Activated CD4-positive, alpha-beta T cell treated with anti-CD3 and anti-CD28 coated beads, Interleukin-10, Interleukin-2, amounts not matched to agents 100 ng/mL and 50 ng/mL, durations not matched to agents 16 hours and 8 hours (primary cell): ENCODE data around the gene UBE2S.

Experiments used
- DNase-seq: peaks from one replicate; pipeline ENCODE4 v3.0.0-alpha.2; 2020

UBE2S gene

GRCh38 chr19:55382013-55382412 is 25.6 kb downstream of the UBE2S start:
- DNase-seq = no peak

GRCh38 chr19:55379174-55379573 is 28.4 kb downstream of the UBE2S start:
- DNase-seq = no peak

GRCh38 chr19:55377356-55378131 is 30.0 kb downstream of the UBE2S start:
- no peak for DNase-seq

GRCh38 chr19:55376241-55376933 is 31.2 kb downstream of the UBE2S start, which contains the start of gene TMEM190:
TMEM190 (plus strand) TSS chr19:55376826; CDS start chr19:55376854, 28 bp downstream.
- no peak for DNase-seq

GRCh38 chr19:55373993-55374757 is 33.4 kb downstream of the UBE2S start:
- no peak for DNase-seq

- DNase-seq = no peak
Measured at GRCh38 chr19:55373306-55373992, 34.1 kb downstream of the UBE2S start.

GRCh38 chr19:55372316-55373081 is 35.1 kb downstream of the UBE2S start:
- no peak for DNase-seq

GRCh38 chr19:55370305-55370988 is 37.1 kb downstream of the UBE2S start, which contains the start of gene IL11:
IL11 (minus strand) TSS chr19:55370463; CDS start chr19:55370310, 153 bp downstream.
- DNase-seq = no peak

GRCh38 chr19:55369653-55370304 is 37.8 kb downstream of the UBE2S start:
- DNase-seq = no peak

GRCh38 chr19:55368701-55369563 is 38.7 kb downstream of the UBE2S start:
- no peak for DNase-seq

GRCh38 chr19:55368106-55368505 is 39.5 kb downstream of the UBE2S start:
- DNase-seq = no peak

- no peak for DNase-seq
Measured at GRCh38 chr19:55366790-55367189, 40.8 kb downstream of the UBE2S start.

- no peak for DNase-seq
Measured at GRCh38 chr19:55365964-55366363, 41.6 kb downstream of the UBE2S start.

- DNase-seq = no peak
Measured at GRCh38 chr19:55365245-55365644, 42.3 kb downstream of the UBE2S start.

- no peak for DNase-seq
Measured at GRCh38 chr19:55362990-55363716, 44.4 kb downstream of the UBE2S start, which contains the start of gene GARIN5B. GARIN5B (minus strand) TSS chr19:55363260; CDS start chr19:55363066, 194 bp downstream.

GRCh38 chr19:55362174-55362989 is 45.2 kb downstream of the UBE2S start:
- no peak for DNase-seq

- DNase-seq = no peak
Measured at GRCh38 chr19:55360902-55361301, 46.7 kb downstream of the UBE2S start.
